ENCODE measurements around the gene KNTC1. TPM values are rescaled to one million over a fixed set of nuclear protein-coding genes. Genes with fewer than 3 reads are reported as not detected.
A peak's percentile ranks its signal among the peaks of the same experiment; 100 is the strongest.

The KNTC1 gene
- total and polyA plus RNA-seq, 2 of the 13 experiments (the other 11 are each of a cell fraction or from before 2014, with no cell fraction given), result 45.1 to 57.6 TPM

- peak in 1 of 2 experiments; percentile 35; a peak in 2 of 4 replicates for TF ChIP-seq REST (IDR thresholded peaks at IDR 0.05; ENCODE audit: borderline replicate concordance in 1 of 2, low read depth in 1 of 2, low read length in 2 of 2)
- 0 out of 2 replicates have a peak, but pooled peaks have one; percentile 12 for TF ChIP-seq ZNF878 (CRISPR knock-in tag; IDR thresholded peaks at IDR 0.05)
- TF ChIP-seq RXRA (CRISPR knock-in tag; IDR thresholded peaks at IDR 0.05), result 0 out of 2 replicates have a peak, but pooled peaks have one; percentile 12
- TF ChIP-seq POLR2AphosphoS5 (IDR thresholded peaks at IDR 0.05; ENCODE audit: low read depth, low read length), result peak; percentile 87
- peak; percentile 62; the same call in 1 of the 2 replicates for TF ChIP-seq KDM5A (IDR thresholded peaks at IDR 0.05; ENCODE audit: borderline replicate concordance, low read length)
- TF ChIP-seq TMF1 (CRISPR knock-in tag; IDR thresholded peaks at IDR 0.05; ENCODE audit: low read depth), result peak; percentile 85; the same call in 1 of the 2 replicates
- TF ChIP-seq ZNF580 (CRISPR knock-in tag; IDR thresholded peaks at IDR 0.05; ENCODE audit: borderline replicate concordance, low read depth), result peak; percentile 12; the same call in 1 of the 2 replicates
- TF ChIP-seq NRL (CRISPR knock-in tag; IDR thresholded peaks at IDR 0.05; ENCODE audit: borderline replicate concordance), result peak; percentile 54; the same call in 1 of the 2 replicates
- TF ChIP-seq MTERF4 (CRISPR knock-in tag; IDR thresholded peaks at IDR 0.05), result no peak
- peak; percentile 44 for TF ChIP-seq ZSCAN31 (CRISPR knock-in tag; IDR thresholded peaks at IDR 0.05; ENCODE audit: low read depth)
- TF ChIP-seq ZNF710 (CRISPR knock-in tag; IDR thresholded peaks at IDR 0.05; ENCODE audit: borderline replicate concordance), result peak; percentile 60; the same call in 1 of the 2 replicates
- peak; percentile 22; the same call in 1 of the 2 replicates for TF ChIP-seq GABPA (IDR thresholded peaks at IDR 0.05; ENCODE audit: low read depth, low read length)
- TF ChIP-seq GABPA (CRISPR knock-in tag; IDR thresholded peaks at IDR 0.05; ENCODE audit: low read depth), result peak; percentile 86
- TF ChIP-seq PITX1 (CRISPR knock-in tag; IDR thresholded peaks at IDR 0.05), result peak; percentile 77; the same call in 1 of the 2 replicates
- 0 out of 2 replicates have a peak, but pooled peaks have one; percentile 74 for TF ChIP-seq CHCHD3 (CRISPR knock-in tag; IDR thresholded peaks at IDR 0.05)
- no peak for TF ChIP-seq FLYWCH1 (CRISPR knock-in tag; IDR thresholded peaks at IDR 0.05)
- TF ChIP-seq NFE2L2 (IDR thresholded peaks at IDR 0.05; ENCODE audit: low read length), result no peak
- 0 out of 2 replicates have a peak, but pooled peaks have one; percentile 56 for TF ChIP-seq ZNF225 (CRISPR knock-in tag; IDR thresholded peaks at IDR 0.05)
- TF ChIP-seq ZBTB37 (CRISPR knock-in tag; IDR thresholded peaks at IDR 0.05), result no peak
- TF ChIP-seq POLR2A (IDR thresholded peaks at IDR 0.05; ENCODE audit: insufficient read depth in 1 of 2, low read depth in 2 of 2, low read length in 2 of 2), result peak; percentile 78 to 92
- peak; percentile 33 for TF ChIP-seq HDAC2 (CRISPR knock-in tag; IDR thresholded peaks at IDR 0.05)
Observed at GRCh38 chr12:122500685-122501488, 26.2 kb upstream of the KNTC1 start, which contains the start of gene ZCCHC8 (continued).

All from HepG2 (cell line).